HepG2 (cell line): ENCODE measurements around the gene PRR30. TPM values are rescaled to one million over a fixed set of nuclear protein-coding genes. Genes with fewer than 3 reads are reported as not detected.

Experiments used
- ATRX ChIP-seq: sonication (generic); formaldehyde crosslinking; IDR thresholded peaks from 2 replicates; pipeline ENCODE4 v1.4.0; 2020; ENCODE audit warnings: missing genetic modification reagents, borderline replicate concordance
- CBX1 ChIP-seq: IDR thresholded peaks from one replicate; pipeline ENCODE4 v1.6.1; 2016; ENCODE audit warnings: antibody characterized with exemption, low read depth
- CENPX ChIP-seq: sonication (generic); formaldehyde crosslinking; IDR thresholded peaks from 2 replicates; pipeline ENCODE4 v1.9.0; 2021; ENCODE audit warnings: mild to moderate bottlenecking, missing genetic modification reagents, moderate library complexity
- HDAC2 ChIP-seq: sonication (generic); formaldehyde crosslinking; IDR thresholded peaks from 2 replicates; pipeline ENCODE4 v1.4.0; 2020; ENCODE audit warnings: missing genetic modification reagents
- HOXA7 ChIP-seq: sonication (generic); formaldehyde crosslinking; IDR thresholded peaks from 2 replicates; pipeline ENCODE4 v1.8.1; 2022; ENCODE audit warnings: mild to moderate bottlenecking, missing genetic modification reagents, moderate library complexity
- IKZF1 ChIP-seq: fragments of 450-650 bp; IDR thresholded peaks from 2 replicates; pipeline ENCODE4 v1.7.1; 2016
- ISL2 ChIP-seq: sonication (generic); formaldehyde crosslinking; IDR thresholded peaks from 2 replicates; pipeline ENCODE4 v1.5.0; 2020; ENCODE audit warnings: missing genetic modification reagents
- MED8 ChIP-seq: sonication (generic); formaldehyde crosslinking; IDR thresholded peaks from 2 replicates; pipeline ENCODE4 v1.8.1; 2023; ENCODE audit warnings: mild to moderate bottlenecking, missing genetic modification reagents; ENCODE audit not compliant: insufficient replicate concordance
- MXD3 ChIP-seq: IDR thresholded peaks from 2 replicates; pipeline ENCODE4 v1.6.1; 2016; ENCODE audit warnings: mild to moderate bottlenecking, missing biosample characterization, missing genetic modification reagents
- NCOA1 ChIP-seq: sonication (generic); formaldehyde crosslinking; IDR thresholded peaks from 2 replicates; pipeline ENCODE4 v1.9.0; 2021; ENCODE audit warnings: missing genetic modification reagents
- NPAS2 ChIP-seq: sonication (generic); formaldehyde crosslinking; IDR thresholded peaks from 2 replicates; pipeline ENCODE4 v1.8.0; 2022; ENCODE audit warnings: mild to moderate bottlenecking, missing genetic modification reagents, borderline replicate concordance
- PRDM15 ChIP-seq: sonication (generic); formaldehyde crosslinking; IDR thresholded peaks from 2 replicates; pipeline ENCODE4 v1.4.0; 2020; ENCODE audit warnings: missing genetic modification reagents
- SIX4 ChIP-seq: sonication (generic); formaldehyde crosslinking; IDR thresholded peaks from 2 replicates; pipeline ENCODE4 v1.4.0; 2020; ENCODE audit warnings: missing genetic modification reagents
- THYN1 ChIP-seq: sonication (generic); formaldehyde crosslinking; IDR thresholded peaks from 2 replicates; pipeline ENCODE4 v1.8.1; 2023; ENCODE audit warnings: low read depth, mild to moderate bottlenecking, moderate library complexity, missing genetic modification reagents, borderline replicate concordance
- ZEB1 ChIP-seq: IDR thresholded peaks from 2 replicates; pipeline ENCODE4 v1.6.1; 2012; ENCODE audit warnings: mild to moderate bottlenecking, low read depth, inconsistent platforms; ENCODE audit not compliant: insufficient replicate concordance
- ZNF143 ChIP-seq: sonication (generic); formaldehyde crosslinking; IDR thresholded peaks from 2 replicates; pipeline ENCODE4 v1.4.0; 2020; ENCODE audit warnings: missing genetic modification reagents
- ZNF253 ChIP-seq: sonication (generic); formaldehyde crosslinking; IDR thresholded peaks from 2 replicates; pipeline ENCODE4 v1.8.0; 2022; ENCODE audit warnings: mild to moderate bottlenecking, missing genetic modification reagents, borderline replicate concordance
- ZNF292 ChIP-seq: sonication (generic); formaldehyde crosslinking; IDR thresholded peaks from 2 replicates; pipeline ENCODE4 v1.8.1; 2022; ENCODE audit warnings: mild to moderate bottlenecking, low read depth, missing genetic modification reagents, borderline replicate concordance
- ZNF546 ChIP-seq: sonication (generic); formaldehyde crosslinking; conservative IDR thresholded peaks from 2 replicates; pipeline ENCODE4 v1.8.1; 2023; ENCODE audit warnings: mild to moderate bottlenecking, missing genetic modification reagents
- ZNF563 ChIP-seq: sonication (generic); formaldehyde crosslinking; IDR thresholded peaks from 2 replicates; pipeline ENCODE4 v1.8.0; 2022; ENCODE audit warnings: mild to moderate bottlenecking, moderate library complexity, missing genetic modification reagents
- ZNF598 ChIP-seq: sonication (generic); formaldehyde crosslinking; IDR thresholded peaks from 2 replicates; pipeline ENCODE4 v1.5.1; 2020; ENCODE audit warnings: mild to moderate bottlenecking, missing genetic modification reagents, borderline replicate concordance
- ZNF652 ChIP-seq: IDR thresholded peaks from 2 replicates; pipeline ENCODE4 v1.6.1; 2016; ENCODE audit warnings: low read depth, borderline replicate concordance
- ZNF766 ChIP-seq: sonication (generic); formaldehyde crosslinking; IDR thresholded peaks from 2 replicates; pipeline ENCODE4 v1.5.0; 2020; ENCODE audit warnings: missing genetic modification reagents, borderline replicate concordance
- polyA plus RNA-seq, 8 experiments: library from polyadenylated mRNA; depleted of rRNA in 3 of 8; stranded (reverse) in 7 of 8; unstranded in 1 of 8; fragments of >200 nt; fragmentation: Illumina TruSeq in 4 of 8; extraction: Trizol in 4 of 8; gene quantifications; 2 replicates each; pipeline versions ENCODE4 v1.2.1 to v1.2.3, GENCODE V29; 2011 to 2016; ENCODE audit warnings: low read depth in 4 of 8, missing spikeins in 1 of 8, mixed read lengths in 1 of 8; ENCODE audit not compliant: insufficient read depth in 1 of 8
- total RNA-seq, 5 experiments: library from RNA; depleted of rRNA; stranded (reverse); fragments of >200 nt; fragmentation: Illumina TruSeq; extraction: Trizol; gene quantifications; 2 replicates each; pipeline ENCODE4 v1.2.3, GENCODE V29; 2016; ENCODE audit warnings: low read depth in 1 of 5
- TF ChIP-seq, protein P1 (sequence below): IDR thresholded peaks from 2 replicates; pipeline ENCODE4 v1.6.1; 2016; ENCODE audit warnings: missing biosample characterization, missing genetic modification reagents, low read depth
- TF ChIP-seq, protein P2 (sequence below): sonication (generic); formaldehyde crosslinking; IDR thresholded peaks from 2 replicates; pipeline ENCODE4 v1.5.1; 2020; ENCODE audit warnings: missing genetic modification reagents, mild to moderate bottlenecking, borderline replicate concordance

The PRR30 gene
- total and polyA plus RNA-seq, 2 of the 13 experiments (the other 11 are each of a cell fraction or from before 2014, with no cell fraction given) = not detected

GRCh38 chr2:27092696-27093429, 46.3 kb downstream of the PRR30 start (continued):
- TF ChIP-seq, protein P1, sequence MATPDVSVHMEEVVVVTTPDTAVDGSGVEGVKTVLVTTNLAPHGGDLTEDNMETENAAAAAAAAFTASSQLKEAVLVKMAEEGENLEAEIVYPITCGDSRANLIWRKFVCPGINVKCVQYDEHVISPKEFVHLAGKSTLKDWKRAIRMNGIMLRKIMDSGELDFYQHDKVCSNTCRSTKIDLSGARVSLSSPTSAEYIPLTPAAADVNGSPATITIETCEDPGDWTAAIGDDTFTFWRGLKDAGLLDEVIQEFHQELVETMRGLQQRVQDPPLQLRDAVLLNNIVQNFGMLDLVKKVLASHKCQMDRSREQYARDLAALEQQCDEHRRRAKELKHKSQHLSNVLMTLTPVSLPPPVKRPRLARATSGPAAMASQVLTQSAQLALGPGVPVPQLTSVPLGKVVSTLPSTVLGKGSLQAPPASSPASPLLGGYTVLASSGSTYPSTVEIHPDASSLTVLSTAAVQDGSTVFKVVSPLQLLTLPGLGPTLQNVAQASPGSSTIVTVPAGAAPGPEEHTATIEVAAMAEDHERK (CRISPR knock-in tag) = no peak
- TF ChIP-seq HDAC2 (CRISPR knock-in tag) = peak; percentile 99
- no peak for TF ChIP-seq HOXA7 (CRISPR knock-in tag)
- TF ChIP-seq MXD3 (CRISPR knock-in tag) = no peak
- TF ChIP-seq ZNF563 = peak; percentile 60; the same call in 1 of the 2 replicates
- 0 out of 2 replicates have a peak, but pooled peaks have one; percentile 53 for TF ChIP-seq ZNF766
- TF ChIP-seq ZNF253 = no peak
- peak; percentile 56; the same call in 1 of the 2 replicates for TF ChIP-seq SIX4
- peak; percentile 70 for TF ChIP-seq ZNF143 (CRISPR knock-in tag)
- no peak for TF ChIP-seq ATRX (CRISPR knock-in tag)
- TF ChIP-seq ZNF292 (CRISPR knock-in tag) = peak; percentile 89; the same call in 1 of the 2 replicates
- TF ChIP-seq THYN1 (CRISPR knock-in tag) = no peak
- no peak for TF ChIP-seq IKZF1
- TF ChIP-seq ISL2 (CRISPR knock-in tag) = peak; percentile 83
- no peak for TF ChIP-seq NCOA1 (CRISPR knock-in tag)
- TF ChIP-seq MED8 (CRISPR knock-in tag) = peak; percentile 65
- TF ChIP-seq CENPX (CRISPR knock-in tag) = no peak
- no peak for TF ChIP-seq NPAS2 (CRISPR knock-in tag)
- TF ChIP-seq, protein P2, sequence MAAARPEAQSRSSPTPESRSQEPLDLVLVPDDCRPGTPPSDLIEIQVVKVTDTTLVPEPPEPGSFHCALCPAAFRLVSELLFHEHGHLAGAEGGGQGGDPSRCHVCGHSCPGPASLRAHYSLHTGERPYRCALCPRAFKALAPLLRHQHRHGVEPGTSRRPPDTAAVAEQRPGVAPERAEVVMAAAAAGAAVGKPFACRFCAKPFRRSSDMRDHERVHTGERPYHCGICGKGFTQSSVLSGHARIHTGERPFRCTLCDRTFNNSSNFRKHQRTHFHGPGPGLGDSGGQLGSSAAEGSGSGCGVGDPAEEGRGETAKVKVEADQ = no peak
- TF ChIP-seq PRDM15 (CRISPR knock-in tag) = peak; percentile 75
- no peak for TF ChIP-seq ZNF598 (CRISPR knock-in tag)
- no peak; the same call in 1 of the 2 replicates for TF ChIP-seq ZNF652 (CRISPR knock-in tag)
- no peak for TF ChIP-seq ZEB1
- TF ChIP-seq ZNF546 (CRISPR knock-in tag) = no peak; the same call in 1 of the 2 replicates
- no peak for TF ChIP-seq CBX1
